NCI-H187 treated with DMSO at 0.1 percent for 48 hours (cell line): ENCODE results near the gene STARD6.
"Not testable (repeated sequence)": the region's sequence is repeated elsewhere in the genome, so short reads cannot be mapped to it uniquely, and the experiment has no call there.

ENCODE experiments used
- DNase-seq: peaks from one replicate; lab custom pipeline; 2025; lab: John Stamatoyannopoulos, UW

STARD6 gene

DNA sequence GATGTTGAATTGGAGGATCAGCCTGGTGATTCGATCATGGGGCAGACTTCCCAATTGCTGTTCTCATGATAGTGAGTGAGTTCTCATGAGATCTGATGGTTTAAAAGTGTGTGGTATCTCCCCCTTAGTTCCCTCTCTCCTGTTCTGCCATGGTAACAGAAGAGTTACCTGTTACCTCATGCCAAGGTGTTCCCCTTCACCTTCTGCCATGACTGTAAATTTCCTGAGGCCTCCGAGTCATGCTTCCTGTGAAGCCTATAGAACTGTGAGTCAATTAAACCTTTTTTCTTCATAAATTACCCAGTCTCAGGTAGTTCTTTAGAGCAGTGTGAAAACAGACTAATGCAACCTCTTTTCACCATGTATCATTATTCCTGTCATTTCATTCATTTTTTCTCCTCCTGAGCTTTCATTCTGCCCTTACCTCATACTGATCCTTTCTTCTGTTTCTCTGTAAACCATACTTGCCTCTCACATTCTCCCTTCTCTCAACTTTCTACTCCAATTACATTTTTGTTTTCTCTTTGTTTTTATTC, 22.0 kb downstream of the STARD6 start:
- no peak for DNase-seq

DNA sequence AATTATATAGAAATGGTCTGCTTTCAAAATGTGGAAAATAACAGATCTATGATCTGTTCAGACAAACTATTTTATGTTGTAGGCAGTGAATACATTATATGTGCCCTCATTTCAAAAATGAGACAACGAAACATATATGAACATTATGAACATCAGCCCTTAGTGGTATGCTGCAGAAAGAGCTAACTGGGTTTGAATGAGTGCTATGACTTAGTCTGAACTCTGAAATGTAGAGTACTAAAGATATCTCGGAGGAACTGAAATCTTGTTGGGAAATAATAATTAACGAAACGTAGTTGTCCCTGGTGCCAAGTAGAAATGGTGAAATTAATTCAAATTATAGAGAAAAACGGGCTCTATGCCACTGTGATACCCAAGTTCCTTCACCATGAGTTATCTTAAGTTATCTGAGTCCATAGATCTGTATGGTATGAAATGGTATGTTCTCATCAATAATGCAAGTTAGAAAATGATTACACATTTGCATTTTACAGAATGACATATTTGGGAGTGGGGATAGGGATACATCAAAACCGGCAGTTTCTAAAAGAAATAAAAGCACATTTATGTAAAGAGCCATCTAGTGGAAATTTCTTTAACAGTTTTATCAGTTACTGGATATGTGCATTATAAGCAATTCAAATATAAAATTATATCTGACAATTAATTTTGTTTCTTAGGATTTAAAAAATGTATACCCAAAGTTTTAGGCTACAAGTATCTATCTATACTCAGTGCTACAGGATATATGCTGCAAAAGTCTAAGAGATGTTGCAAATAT, 26.7 kb downstream of the STARD6 start:
- DNase-seq: no peak

DNA sequence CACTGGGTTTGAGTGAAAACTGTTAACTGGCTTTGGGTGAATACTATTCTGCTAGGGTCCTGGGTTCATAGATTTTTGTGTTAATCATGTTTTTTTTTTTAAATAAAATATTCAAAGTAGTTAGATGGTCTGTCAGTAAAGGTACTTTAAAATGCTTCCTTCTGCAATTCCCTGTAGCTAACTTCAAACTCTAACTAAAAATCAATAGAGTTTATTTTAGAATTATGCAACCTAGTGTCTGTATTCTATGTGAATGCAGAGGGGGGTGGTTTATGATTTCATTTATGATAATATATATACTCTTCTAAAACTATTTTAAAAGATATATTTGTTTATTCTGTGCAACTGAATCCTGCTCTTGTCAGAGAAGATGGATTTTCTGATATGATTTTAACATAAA, 27.9 kb downstream of the STARD6 start:
- no peak for DNase-seq

DNA sequence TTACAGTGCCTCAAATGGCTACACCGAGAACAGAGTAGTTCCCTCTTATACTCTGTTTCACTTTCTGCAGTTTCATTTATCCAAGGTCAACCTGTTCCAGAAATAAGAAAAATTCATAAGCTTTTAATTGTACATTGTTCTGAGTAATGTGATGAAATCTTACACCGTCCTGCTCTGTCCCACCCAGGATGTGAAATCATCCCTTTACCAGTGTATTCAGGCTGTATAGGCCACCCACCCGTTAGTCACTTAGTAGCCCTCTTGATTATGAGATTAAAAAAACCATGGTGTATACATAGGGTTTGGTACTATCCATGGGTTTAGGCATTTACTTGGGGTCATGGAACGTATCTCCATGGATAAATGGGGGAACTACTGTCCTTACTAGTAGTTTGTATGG, 29.8 kb downstream of the STARD6 start:
- DNase-seq: no peak

DNA sequence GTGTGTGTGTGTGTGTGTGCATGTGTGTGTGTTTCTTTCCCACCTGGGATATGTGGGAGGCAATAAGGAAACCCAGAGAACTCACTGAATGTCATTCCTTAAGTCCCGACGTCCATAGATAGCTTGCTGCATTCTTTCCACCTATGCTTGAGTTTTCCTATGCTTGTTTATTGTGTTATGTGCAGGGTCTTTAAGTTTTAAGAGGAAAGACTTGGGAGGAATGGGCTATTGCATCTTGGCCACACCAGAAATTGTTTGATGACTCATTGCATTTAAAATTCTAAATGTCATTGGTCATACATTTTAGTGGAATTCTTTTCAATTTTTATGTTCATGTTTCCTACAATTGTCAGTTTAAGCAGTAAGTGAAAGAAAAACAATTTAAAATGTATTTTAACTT, 33.7 kb downstream of the STARD6 start:
- DNase-seq: no peak

DNA sequence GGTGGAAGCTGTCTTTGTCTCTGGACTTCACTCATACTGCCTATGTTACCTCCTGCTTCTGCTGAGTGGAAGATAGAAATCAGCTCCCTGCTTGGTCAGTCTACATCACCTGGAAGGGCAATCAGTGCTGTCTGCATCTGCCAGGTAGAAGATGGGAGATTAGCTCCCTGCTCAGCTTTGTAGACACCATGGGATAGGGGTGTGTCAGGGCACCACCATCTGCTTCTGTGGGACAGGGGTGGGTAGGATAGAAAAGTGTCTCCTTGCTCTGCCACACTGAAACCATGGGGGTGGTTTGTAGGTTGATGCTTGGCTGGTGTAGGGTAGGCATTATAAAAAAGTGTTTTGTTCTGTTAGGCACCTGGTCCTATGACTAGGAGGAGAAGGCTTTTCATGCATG, 34.1 kb downstream of the STARD6 start:
- DNase-seq: no peak

DNA sequence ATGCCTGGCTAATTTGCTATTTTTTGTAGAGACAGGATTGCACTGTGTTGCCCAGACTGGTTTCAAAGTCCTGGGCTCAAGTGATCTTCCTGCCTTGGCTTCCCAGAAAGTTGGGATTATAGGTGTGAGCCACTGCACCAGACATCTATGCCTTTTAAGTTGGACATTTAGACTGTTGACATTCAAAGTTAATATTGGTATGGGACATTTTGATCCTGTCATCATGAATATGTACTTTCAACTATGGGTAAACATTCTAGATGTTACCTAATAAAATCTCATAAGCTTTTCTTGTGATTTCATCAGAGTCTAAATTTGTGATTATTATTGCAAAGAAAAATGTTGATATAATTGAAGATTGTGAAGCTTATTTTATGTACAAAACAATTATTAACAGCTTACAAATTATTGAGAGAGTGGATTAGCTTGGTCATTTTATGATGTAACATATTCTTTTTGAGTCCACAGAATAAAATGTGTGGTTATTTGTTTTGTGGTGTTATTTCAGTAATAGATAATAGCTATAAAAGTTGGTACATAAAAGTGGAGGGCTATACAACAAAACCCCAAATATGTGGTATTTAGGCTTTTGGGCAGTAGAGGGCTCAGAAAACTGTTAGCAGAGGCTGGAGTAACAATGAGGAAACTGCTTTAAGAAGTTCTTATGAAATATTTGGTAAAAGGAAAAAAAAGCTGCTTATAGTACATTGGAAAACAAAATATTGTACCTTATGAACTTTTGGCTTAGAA, 41.4 kb downstream of the STARD6 start:
- DNase-seq: no peak

DNA sequence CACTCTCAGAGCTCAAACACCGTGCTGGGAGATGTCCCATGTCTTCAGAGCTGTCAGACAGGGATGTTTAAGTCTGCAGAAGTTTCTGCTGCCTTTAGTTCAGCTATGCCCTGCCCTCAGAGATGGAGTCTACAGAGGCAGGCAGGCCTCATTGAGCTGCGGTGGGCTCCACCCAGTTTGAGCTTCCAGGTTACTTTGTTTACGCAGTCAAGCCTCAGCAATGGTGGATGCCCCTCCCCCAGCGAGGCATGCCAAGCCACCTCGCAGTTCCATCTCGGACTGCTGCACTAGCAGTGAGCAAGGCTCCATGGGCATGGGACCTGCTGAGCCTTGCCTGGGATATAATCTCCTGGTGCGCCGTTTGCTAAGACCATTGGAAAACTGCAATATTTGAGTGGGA, 48.1 kb downstream of the STARD6 start:
- not testable (repeated sequence) for DNase-seq

DNA sequence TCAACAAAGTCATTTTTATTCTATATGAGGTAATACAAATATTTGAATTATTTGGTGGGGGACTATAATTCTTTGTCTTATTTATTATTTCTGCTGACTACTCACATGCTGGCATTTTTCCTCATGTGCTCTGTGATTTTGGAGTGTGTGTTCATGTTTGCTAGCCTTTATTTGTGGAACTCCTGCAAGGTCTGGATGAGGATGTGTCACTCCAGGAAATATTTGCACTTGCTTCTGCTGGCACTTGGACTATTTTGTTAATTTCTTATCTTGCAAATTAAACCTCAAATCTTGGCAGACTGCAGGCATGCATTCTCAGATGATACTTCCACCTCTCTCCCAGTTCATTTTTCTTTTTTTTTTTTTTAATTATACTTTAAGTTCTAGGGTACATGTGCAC, 54.2 kb downstream of the STARD6 start:
- DNase-seq: no peak

DNA sequence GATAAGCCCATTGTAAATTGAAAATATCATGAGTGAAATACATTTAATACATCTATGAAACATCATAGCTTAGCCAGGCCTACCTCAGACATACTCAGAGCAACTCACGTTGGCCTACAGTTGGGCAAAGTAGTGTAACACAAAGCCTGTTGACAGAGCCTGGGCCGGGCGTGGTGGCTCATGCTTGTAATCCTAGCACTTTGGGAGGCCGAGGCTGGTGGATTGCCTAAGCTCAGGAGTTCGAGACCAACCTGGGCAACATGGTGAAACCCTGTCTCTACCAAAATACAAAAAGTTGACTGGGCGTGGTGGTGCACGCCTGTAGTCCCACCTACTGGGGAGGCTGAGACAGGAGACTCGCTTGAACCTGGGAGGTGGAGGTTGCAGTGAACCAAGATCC, 58.7 kb downstream of the STARD6 start:
- not testable (repeated sequence) for DNase-seq

DNA sequence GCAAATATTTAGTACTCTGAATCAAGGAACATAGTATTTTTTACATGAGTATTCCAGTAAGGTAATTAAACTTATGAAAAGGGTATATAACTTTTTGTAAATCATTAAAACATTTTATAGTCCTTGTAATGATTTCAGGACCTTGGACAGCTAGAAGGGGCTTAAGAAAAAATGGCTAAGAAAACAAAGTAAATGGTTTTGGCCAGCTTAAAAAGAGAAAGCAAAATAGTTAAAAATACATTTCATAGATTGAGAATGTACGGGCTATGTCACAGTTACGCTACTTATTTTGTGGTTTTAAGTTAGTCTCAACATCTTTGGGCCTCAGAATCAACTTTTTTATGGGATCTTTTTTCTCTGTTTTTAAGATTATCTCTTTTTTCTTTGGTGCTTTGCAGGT, 61.6 kb downstream of the STARD6 start:
- DNase-seq: no peak

DNA sequence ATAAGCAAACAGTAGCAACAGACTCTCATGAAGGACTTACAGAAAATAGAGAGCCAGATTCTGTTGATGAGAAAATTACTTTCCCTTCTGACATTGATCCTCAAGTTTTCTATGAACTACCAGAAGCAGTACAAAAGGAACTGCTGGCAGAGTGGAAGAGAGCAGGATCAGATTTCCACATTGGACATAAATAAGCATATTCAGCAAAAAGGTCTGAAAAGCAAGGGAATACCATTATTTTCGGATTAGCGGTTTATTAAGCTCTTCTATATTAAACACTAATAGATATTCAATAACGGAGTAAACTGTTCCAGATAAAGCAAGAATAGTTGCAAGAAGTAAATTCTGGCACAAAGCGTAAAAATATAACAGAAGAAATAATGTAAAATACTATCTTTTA, 63.4 kb downstream of the STARD6 start:
- DNase-seq: no peak

DNA sequence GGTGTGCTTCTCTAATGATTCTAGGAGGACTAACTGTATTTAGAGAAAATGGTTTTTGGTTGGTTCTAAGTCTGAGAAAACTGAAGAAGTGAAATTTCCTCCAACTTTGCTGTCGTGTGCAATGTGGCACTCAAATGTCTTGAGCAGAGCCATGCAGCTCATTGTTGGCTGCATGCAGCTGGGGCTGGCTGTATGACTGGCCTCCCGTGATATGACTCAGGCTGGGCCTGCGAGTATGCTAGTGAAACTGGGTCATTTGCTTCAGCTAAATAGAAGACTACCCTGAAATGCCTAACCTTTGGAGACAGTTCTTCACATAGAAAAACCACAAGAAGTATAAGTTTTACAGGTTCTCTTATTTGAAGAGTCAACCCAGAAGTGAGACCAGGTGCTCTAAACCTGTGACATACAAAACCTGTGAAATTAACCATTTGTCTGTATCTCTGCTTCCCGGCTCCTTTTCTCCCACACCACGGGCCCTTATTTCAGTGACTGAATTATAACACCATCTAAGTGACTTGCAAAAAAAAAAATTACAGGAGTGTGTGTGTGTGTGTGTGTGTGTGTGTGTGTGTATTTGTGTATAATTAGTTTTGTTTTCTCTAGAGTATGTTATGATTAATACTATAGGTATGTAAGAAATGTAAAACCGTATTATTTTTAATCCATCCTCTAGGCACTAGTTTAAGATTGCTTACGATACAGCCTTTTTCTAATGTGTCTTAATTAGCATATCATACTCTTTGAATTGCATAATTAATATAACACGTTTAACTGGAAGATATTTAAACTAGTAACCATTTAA, 72.5 kb downstream of the STARD6 start:
- no peak for DNase-seq

DNA sequence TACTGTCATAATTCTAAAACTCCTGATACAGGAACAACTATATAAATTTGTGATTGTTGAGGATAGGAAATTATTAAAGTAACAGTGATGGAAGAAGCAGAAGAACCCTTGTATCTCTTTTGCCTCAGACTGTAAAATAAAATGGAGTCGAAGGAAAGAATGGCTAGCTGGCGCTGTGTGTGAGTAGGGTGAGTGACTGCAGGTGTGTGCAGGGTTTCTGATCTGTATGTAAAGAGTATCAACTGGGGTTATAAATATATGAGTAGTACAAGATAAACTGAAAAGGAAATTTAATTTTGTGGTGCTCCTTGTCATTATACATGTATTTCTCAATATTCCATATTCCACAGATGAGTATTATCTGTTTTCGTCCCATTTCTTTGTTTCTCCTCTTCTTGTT, 73.1 kb downstream of the STARD6 start:
- DNase-seq: no peak

DNA sequence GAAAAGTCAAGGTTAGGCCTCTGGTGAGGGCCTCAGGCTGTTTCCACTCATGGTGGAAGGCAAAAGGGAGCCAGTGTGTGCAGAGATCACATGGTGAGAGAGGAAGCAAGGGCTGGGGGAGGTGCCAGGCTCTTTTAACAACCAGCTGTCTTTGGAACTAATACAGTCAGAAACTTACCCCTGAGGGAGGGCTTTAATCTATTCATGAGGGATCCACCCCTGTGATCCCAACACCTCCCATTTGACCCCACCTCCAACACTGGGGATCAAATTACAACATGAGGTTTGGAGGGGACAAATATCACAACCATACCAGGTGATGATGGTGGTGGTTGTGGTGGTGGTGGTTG, 77.5 kb downstream of the STARD6 start:
- DNase-seq: no peak

DNA sequence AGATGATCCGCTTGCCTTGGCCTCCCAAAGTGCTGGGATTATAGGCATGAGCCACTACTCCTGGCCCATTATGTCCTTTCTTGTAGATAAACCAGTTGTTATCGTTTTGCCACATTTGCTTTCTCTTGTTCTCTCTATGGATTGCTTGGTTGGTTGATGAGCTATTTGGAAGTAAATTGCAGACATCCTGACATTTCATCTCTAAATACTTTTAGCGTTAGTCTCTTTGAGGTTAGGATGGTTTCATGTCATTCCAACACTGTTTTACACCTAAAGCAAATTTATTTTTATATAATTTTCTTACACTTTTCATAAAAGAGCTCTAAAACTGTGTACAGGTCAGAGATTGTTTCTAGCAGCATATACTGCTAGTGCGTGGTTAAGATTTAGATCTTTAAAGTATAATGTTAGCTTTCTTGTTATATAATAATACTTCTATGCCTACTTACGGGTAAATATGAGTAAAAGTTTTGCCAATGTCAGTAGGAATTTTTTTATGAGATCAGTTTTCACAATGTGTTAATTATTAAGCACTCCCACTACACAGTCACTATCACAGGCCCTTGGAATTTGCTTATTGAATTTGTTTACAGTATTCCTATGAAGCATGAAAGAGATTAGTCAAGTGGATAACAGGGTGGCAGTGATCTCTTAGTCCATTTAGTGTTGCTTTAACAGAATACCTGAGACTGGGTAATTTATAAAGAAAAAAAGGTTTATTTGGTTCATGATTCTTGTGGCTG, 78.0 kb downstream of the STARD6 start:
- DNase-seq: no peak

DNA sequence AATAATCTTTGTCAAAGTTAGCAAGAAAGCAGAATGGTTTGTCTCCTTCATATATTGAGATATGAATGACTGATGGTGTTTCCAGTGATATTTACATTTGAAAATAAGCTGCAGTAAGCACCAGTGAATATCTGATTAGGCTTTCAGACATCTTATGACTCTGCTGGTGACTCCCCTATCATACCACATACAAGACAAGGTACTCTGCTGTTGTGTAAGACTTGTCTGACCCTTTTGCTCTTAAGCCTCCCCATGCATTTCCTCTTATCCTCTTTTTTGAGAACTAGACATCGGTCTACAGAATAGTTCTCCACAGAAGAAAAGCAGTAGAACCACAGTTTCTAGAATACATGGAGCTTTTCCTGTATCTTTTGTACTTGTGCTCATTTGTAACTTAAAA, 79.0 kb downstream of the STARD6 start:
- DNase-seq: no peak

DNA sequence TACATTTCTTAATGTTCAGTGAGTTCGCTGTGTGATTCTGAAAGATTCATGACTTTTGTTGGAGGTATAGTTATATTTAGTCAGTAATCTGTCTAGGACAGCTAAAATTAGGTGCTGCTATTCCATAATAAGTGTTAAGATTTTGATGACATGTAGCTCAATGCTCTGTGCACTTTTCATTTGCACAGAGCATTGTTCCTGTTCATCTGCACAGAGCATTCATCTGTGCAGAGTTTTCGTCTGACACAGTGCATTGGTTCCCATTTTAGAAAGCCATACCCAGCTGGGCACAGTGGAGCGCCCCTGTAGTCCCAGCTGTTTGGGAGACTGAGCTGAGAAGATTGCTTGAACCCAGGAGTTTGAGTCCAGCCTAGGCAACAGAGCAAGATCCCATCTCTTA, 79.8 kb downstream of the STARD6 start:
- DNase-seq: no peak
